Measurements from ENCODE around the gene PBX1.

The PBX1 gene

GRCh38 chr1:164619006-164619784, 60.2 kb downstream of the PBX1 start:
- no peak for ATAC-seq

GRCh38 chr1:164622068-164622845, 63.3 kb downstream of the PBX1 start:
- no peak for ATAC-seq

- no peak for ATAC-seq
These were observed 64.8 kb downstream of the PBX1 start for GRCh38 chr1:164623805-164624204.

- no peak for ATAC-seq
These were observed 65.4 kb downstream of the PBX1 start for GRCh38 chr1:164624400-164624799.

GRCh38 chr1:164625004-164625617, 66.1 kb downstream of the PBX1 start:
- no peak for ATAC-seq

GRCh38 chr1:164628772-164629171, 69.8 kb downstream of the PBX1 start:
- ATAC-seq, result no peak

GRCh38 chr1:164629971-164630370, 71.0 kb downstream of the PBX1 start:
- ATAC-seq, result no peak

GRCh38 chr1:164630626-164631396, 71.8 kb downstream of the PBX1 start:
- no peak for ATAC-seq

GRCh38 chr1:164631751-164632150, 72.8 kb downstream of the PBX1 start:
- no peak for ATAC-seq

GRCh38 chr1:164633997-164634396, 75.0 kb downstream of the PBX1 start:
- no peak for ATAC-seq

GRCh38 chr1:164635059-164635802, 76.2 kb downstream of the PBX1 start:
- ATAC-seq, result no peak

- no peak for ATAC-seq
These were observed 77.1 kb downstream of the PBX1 start for GRCh38 chr1:164635803-164636731.

- no peak for ATAC-seq
These were observed 77.8 kb downstream of the PBX1 start for GRCh38 chr1:164636757-164637156.

GRCh38 chr1:164637461-164638375, 78.7 kb downstream of the PBX1 start:
- ATAC-seq, result no peak

GRCh38 chr1:164638492-164639202, 79.7 kb downstream of the PBX1 start:
- no peak for ATAC-seq

- no peak for ATAC-seq
These were observed 81.8 kb downstream of the PBX1 start for GRCh38 chr1:164640686-164641352.

GRCh38 chr1:164641353-164641730, 82.4 kb downstream of the PBX1 start:
- no peak for ATAC-seq

GRCh38 chr1:164643018-164643417, 84.0 kb downstream of the PBX1 start:
- ATAC-seq, result no peak

GRCh38 chr1:164644268-164644667, 85.3 kb downstream of the PBX1 start:
- no peak for ATAC-seq

Measured in activated CD4-positive, CD25-positive, alpha-beta regulatory T cell treated with anti-CD3 and anti-CD28 coated beads, Interleukin-2, amount 50 U/mL, for 24 hours (primary cell).